H1 (cell line): Measurements from ENCODE around the gene STAM2. TPM values are rescaled to one million over a fixed set of nuclear protein-coding genes. Genes with fewer than 3 reads are reported as not detected.

ENCODE experiments used
- TCF12 ChIP-seq: IDR thresholded peaks from 2 replicates; pipeline ENCODE4 v1.6.1; 2011; ENCODE audit warnings: low read depth, mild to moderate bottlenecking, low read length
- polyA plus RNA-seq, 7 experiments: library from polyadenylated mRNA; depleted of rRNA in 3 of 7; stranded (reverse) in 5 of 7; unstranded in 2 of 7; fragments of >200 nt in 5 of 7; fragments of 200-250 nt in 2 of 7; gene quantifications; 1 replicate in 5 of 7; 2 replicates in 1 of 7; 4 replicates in 1 of 7; pipeline versions ENCODE4 v1.2.1 to v1.2.3, GENCODE V29; 2011 to 2013; ENCODE audit warnings: missing spikeins in 2 of 7, mixed read lengths in 2 of 7
- total RNA-seq: library from RNA; stranded (reverse); fragmentation: NEBNext Ultra II Directional; extraction: Animal tissue kit (Norgen Biotek cat#: 25700); gene quantifications from 2 replicates; pipeline ENCODE4 v1.2.1, GENCODE V29; 2021

STAM2 gene
- total and polyA plus RNA-seq, 2 of the 8 experiments (the other 6 are each of a cell fraction or from before 2014, with no cell fraction given), result 5.4 to 9.4 TPM

DNA sequence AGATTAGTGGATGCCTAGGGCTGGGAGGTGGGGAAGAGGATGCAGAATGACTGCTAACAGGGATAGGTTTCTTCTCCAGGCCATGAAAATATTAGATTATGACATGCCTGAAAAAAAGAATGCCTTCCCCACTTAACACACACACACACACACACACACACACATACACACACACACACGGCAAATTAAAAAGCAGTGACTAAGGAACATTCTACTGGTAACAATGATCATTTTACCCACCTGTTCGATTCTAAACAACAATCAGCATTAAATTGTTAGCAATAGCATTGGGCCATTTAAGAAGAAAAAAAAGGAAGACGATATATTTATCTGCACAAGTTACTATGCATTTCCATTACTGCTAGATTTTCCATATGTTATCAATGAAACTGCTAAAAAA is 87.6 kb downstream of the STAM2 start (continued):
- no peak for TF ChIP-seq TCF12
- TF ChIP-seq, all 59 proteins: peak for 0
